Peyer's patch (tissue), 4 donors: ENCODE results near the gene TTLL10. TPM values are rescaled to one million over a fixed set of nuclear protein-coding genes. Genes with fewer than 3 reads are reported as not detected.
A peak's percentile ranks its signal among the peaks of the same experiment; 100 is the strongest.

ENCODE experiments used
- DNase-seq, 3 donors: peaks; one replicate each; pipeline ENCODE4 v3.0.0-alpha.2; 2017 to 2019
- H3K27ac ChIP-seq, 4 donors: fragments of 200-600 bp; sonication (generic); one replicate each; pipeline ENCODE4 v1.5.1; 2016 to 2019
- H3K27me3 ChIP-seq, 2 donors: fragments of 200-600 bp; sonication (generic); one replicate each; pipeline ENCODE4 v1.5.1; 2019
- H3K36me3 ChIP-seq, 3 donors: fragments of 200-600 bp; sonication (generic); one replicate each; pipeline ENCODE4 v1.5.1; 2016 to 2019
- H3K4me1 ChIP-seq, 4 donors: fragments of 200-600 bp; sonication (generic); one replicate each; pipeline ENCODE4 v1.5.1; 2016 to 2019
- H3K4me3 ChIP-seq, 4 donors: fragments of 200-600 bp; sonication (generic); 1 replicate in 3 of 4; 2 replicates in 1 of 4; pipeline ENCODE4 v1.5.1; 2016 to 2019; ENCODE audit warnings: mild to moderate bottlenecking in 1 of 4
- H3K9me3 ChIP-seq, 4 donors: fragments of 200-600 bp; sonication (generic); one replicate each; pipeline ENCODE4 v1.5.1; 2016 to 2019; ENCODE audit warnings: mild to moderate bottlenecking in 1 of 4
- CTCF ChIP-seq, 6 experiments: fragments of 450-650 bp in 4 of 6; fragments of 200-600 bp in 2 of 6; sonication (generic) in 1 of 6; IDR thresholded peaks; one replicate each; pipeline ENCODE4 v1.5.1; 2017 to 2019; ENCODE audit warnings: antibody characterized with exemption in 6 of 6, mild to moderate bottlenecking in 3 of 6, moderate library complexity in 1 of 6
- POLR2A ChIP-seq, 2 donors: fragments of 450-650 bp; IDR thresholded peaks; one replicate each; pipeline ENCODE4 v1.5.1; 2017; ENCODE audit warnings: antibody characterized with exemption in 2 of 2, mild to moderate bottlenecking in 2 of 2, moderate library complexity in 2 of 2
- total RNA-seq, 4 donors: library from RNA; depleted of rRNA; stranded (reverse); fragments of >200 nt; gene quantifications; one replicate each; pipeline ENCODE4 v1.1.0, GENCODE V29; 2016

The TTLL10 gene
- total RNA-seq, 4 donors from 2014 or later = 1.6 to 3.6 (median 1.8) TPM; not detected in 1

GRCh38 chr1:1199141-1199960 lies 25.7 kb downstream of the TTLL10 start:
- peak in 1 of 3 donors; percentile 44 for DNase-seq

GRCh38 chr1:1199961-1200875 lies 26.5 kb downstream of the TTLL10 start:
- peak in 1 of 3 donors; percentile 43 for DNase-seq
- Histone ChIP-seq H3K27me3 (peaks cover 0 to 7% of the 10 kb centered on the region in 2 donors), H3K4me3 (peak overlapping the region in 3 of 4 donors; percentile 22 to 59 (median 53)), H3K4me1 (peaks cover 0 to 14% (median 7%) of the 10 kb centered on the region in 4 donors), H3K27ac (peak overlapping the region in 1 of 4 donors; percentile 67), H3K9me3 (peaks cover 0 to under 1% (median 0%) of the 10 kb centered on the region in 4 donors), H3K36me3 (no peaks in the 10 kb centered on the region)
- no peak for TF ChIP-seq CTCF (IDR thresholded peaks at IDR 0.05)
- no peak for TF ChIP-seq POLR2A (IDR thresholded peaks at IDR 0.05)

More at GRCh38 chr1:1199141-1199960, 25.7 kb downstream of the TTLL10 start:
- Histone ChIP-seq H3K27me3 (peaks cover 0 to 7% of the 10 kb centered on the region in 2 donors), H3K27ac (no peak overlapping the region), H3K4me1 (peaks cover 0 to 14% (median 7%) of the 10 kb centered on the region in 4 donors), H3K36me3 (no peaks in the 10 kb centered on the region), H3K9me3 (peaks cover 0 to 3% (median 1%) of the 10 kb centered on the region in 4 donors), H3K4me3 (no peak overlapping the region)
- TF ChIP-seq POLR2A (IDR thresholded peaks at IDR 0.05) = no peak
- no peak for TF ChIP-seq CTCF (IDR thresholded peaks at IDR 0.05)

- Histone ChIP-seq H3K4me3 (peak overlapping the region; percentile 22 to 59 (median 55)), H3K4me1 (peaks cover 0 to 23% (median 10%) of the 10 kb centered on the region in 4 donors), H3K36me3 (no peaks in the 10 kb centered on the region), H3K27me3 (peaks cover 0 to 7% of the 10 kb centered on the region in 2 donors), H3K27ac (peak overlapping the region in 3 of 4 donors; percentile 7 to 67 (median 64)), H3K9me3 (no peaks in the 10 kb centered on the region)
- peak in 2 of 3 donors; percentile 54 to 83 for DNase-seq
- no peak for TF ChIP-seq CTCF (IDR thresholded peaks at IDR 0.05)
- TF ChIP-seq POLR2A (IDR thresholded peaks at IDR 0.05) = no peak
These were observed 27.5 kb downstream of the TTLL10 start for GRCh38 chr1:1200876-1201810.

GRCh38 chr1:1202831-1203560 lies 29.3 kb downstream of the TTLL10 start:
- Histone ChIP-seq H3K4me3 (no peak overlapping the region), H3K4me1 (peaks cover 0 to 40% (median 27%) of the 10 kb centered on the region in 4 donors)

More at GRCh38 chr1:1202831-1203560, 29.3 kb downstream of the TTLL10 start:
- no peak overlapping the region for H3K27ac ChIP-seq
- TF ChIP-seq CTCF (IDR thresholded peaks at IDR 0.05) (no peak), POLR2A (IDR thresholded peaks at IDR 0.05) (no peak)
- peaks cover 0 to 16% of the 10 kb centered on the region in 2 donors for H3K27me3 ChIP-seq
- peak in 1 of 3 donors; percentile 52 for DNase-seq
- no peaks in the 10 kb centered on the region for H3K36me3 ChIP-seq
- H3K9me3 ChIP-seq = no peaks in the 10 kb centered on the region
